Skeletal muscle cell (primary cell): ENCODE measurements around the gene MAPRE2.
A peak's percentile ranks its signal among the peaks of the same experiment; 100 is the strongest.

Source experiments
- DNase-seq: peaks from one replicate; pipeline ENCODE4 v3.0.0-alpha.2; 2010; ENCODE audit warnings: low read depth
- H3K4me3 ChIP-seq: 2 replicates; pipeline ENCODE4 v1.5.1; 2011; ENCODE audit warnings: low read depth, mild to moderate bottlenecking, control low read depth, low read length, moderate library complexity

The MAPRE2 gene

DNA sequence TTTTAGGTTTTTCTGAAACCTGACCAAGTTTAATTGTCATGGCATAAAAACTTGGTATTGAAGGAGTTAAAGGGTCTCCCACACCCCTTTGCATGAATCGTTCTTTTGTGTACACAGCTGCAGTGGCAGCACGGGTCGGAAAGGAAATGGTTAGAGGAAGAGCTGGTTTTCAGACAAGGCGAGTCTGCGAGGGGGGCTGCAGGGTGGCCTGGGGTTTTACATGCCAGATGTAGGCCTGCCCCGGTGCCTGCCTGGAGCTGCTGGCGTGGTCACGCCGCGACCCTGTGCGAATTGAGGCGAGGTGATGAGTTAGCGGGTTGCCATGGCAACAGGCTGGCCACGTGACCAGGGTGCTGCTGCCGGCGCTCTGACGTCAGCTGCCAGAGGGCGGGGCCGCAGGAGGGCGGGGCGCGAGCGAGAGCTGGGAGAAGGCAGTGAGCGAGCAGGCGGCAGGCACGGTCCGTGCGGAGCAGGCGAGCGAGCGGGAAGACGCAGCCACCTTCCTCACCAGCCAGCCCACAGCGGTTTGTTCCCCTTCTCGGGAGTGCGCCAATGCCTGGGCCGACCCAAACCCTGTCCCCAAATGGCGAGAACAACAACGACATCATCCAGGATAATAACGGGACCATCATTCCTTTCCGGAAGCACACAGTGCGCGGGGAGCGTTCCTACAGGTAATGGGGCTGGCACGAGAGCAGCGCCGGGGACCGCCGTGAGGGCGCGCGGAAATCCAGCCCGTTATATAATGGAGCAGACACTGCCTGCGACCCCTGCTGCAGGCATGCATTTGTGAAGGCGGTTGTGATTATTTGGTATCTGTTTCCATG lies at the start of gene MAPRE2:
TSS of gene MAPRE2 (plus strand) at position 426 of the 827 bp plus-strand sequence. CDS start at position 553, 127 bp downstream.
- H3K4me3 ChIP-seq, result peak within 1 kb of the TSS; percentile 89
- peak; percentile 94 for DNase-seq

DNA sequence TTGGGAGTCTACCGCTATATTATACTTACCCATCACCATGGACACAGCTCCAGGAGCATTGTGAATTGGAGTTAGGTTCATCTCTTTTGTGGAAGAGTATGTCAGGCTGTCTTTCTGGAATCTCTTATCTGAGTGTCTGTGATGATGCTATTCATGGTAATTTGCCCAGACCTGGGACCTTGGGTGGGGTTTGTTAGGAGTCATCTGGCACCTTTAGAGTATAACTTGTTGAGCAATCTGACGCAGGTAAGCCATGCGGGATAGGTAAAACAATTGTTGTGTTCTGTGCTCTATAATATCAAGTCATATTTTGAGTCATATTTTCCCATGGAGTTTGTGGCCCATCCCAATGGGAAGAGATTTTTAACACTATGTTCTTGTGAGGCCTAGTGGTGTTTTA lies 49.7 kb upstream of the MAPRE2 start:
- DNase-seq, result no peak
- no peak overlapping the region for H3K4me3 ChIP-seq

DNA sequence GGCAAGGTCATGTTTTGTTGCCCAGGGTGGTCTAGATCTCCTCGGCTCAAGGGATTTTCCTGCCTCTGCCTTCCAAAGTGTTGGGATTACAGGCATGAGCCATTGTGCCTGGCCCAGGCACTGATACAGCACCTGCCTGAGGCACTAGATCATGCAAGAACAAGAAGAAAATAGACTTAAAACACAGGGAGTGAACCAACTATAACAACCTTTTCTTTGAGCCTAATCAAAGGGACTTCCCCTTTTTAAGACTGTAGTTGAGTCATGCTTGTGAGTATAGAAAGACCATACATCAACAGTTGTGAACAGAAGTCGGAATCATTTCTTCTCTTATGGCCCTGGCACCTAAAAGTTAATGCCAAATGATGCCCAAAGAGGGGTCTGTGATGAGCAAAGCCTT lies 47.9 kb upstream of the MAPRE2 start:
- no peak overlapping the region for H3K4me3 ChIP-seq
- DNase-seq, result no peak

DNA sequence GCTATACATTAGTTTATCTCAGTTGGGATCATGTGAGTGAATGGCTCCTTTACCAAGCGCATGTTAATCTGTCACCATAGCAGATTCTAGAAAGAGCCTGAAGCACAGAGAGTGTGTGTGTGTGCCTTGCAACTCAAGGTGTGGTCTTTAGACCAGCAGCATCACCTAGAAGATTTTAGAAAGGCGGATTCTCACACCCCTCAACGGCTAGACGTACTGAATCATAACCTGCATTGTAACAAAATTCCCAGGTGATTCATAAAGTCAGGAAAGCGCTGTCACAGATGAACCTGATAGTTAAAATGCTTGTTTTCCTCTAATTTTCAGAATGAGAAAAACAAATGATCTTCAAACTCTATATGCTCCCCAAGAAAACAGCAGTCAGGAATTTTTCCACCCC lies 45.5 kb upstream of the MAPRE2 start:
- DNase-seq, result no peak
- H3K4me3 ChIP-seq, result no peak overlapping the region

DNA sequence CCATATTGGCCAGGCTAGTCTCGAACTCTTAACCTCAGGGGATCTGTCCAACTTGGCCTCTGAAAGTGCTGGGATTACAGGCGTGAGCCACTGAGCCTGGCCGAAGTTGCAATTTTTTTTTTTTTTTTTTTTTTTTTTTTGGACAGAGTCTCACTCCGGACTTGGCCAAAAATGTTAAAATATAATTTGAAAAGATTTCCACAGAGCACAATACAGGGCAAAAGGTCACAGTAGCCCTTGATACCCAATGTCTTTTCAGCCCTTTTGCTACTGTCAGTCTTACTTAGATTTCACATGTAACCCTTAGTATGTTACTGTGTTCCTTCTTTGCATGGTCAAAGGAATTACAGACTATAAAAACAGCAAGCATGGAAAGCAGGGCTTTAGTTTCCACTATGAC lies 42.6 kb upstream of the MAPRE2 start:
- DNase-seq, result no peak
- H3K4me3 ChIP-seq, result no peak overlapping the region

DNA sequence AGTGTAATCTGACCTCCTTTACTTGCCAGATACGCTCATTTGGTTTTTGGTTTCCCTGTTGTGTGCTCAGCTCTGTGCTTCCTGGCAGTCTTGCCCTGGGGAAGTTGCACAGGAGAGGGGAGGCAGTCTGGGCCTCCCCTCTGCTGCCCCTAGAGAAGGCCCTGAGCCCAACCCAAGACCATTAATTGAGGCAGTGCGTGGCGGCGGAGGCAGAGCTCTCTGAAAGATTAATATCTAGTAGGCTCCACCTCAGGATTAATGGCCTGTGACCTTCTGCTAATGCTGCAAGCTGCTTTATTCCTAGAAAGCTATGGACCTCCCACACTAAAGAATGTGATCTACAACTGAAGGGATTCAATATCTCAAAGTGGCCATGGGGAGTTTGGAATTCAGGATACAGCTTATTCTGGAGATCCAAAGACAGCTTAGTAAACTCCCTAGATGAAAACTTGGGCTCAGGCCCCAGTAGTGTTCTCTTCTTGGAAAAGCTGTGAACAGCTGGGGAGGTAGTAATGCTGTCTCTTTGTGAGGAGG lies 41.4 kb upstream of the MAPRE2 start:
- no peak for DNase-seq
- no peak overlapping the region for H3K4me3 ChIP-seq

DNA sequence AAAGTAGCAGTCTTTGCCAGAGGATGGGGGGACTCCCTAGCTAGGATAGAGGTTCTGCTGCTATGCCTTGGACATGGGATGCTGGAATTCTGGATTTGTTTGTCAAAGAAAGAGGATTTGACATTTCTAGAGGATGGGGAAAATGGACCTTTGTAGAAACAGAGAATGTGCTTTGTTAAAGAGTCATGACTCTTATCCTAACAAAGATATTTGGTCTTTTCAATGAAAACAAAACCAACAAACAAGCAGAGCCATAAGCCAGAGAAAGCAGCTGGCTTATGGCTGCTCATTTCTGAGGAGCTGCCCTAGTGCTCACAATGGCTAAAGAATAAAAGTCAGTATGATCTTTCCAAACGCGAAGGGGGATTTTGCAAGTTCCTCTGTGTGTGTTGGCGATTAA lies 40.8 kb upstream of the MAPRE2 start:
- no peak for DNase-seq
- no peak overlapping the region for H3K4me3 ChIP-seq

DNA sequence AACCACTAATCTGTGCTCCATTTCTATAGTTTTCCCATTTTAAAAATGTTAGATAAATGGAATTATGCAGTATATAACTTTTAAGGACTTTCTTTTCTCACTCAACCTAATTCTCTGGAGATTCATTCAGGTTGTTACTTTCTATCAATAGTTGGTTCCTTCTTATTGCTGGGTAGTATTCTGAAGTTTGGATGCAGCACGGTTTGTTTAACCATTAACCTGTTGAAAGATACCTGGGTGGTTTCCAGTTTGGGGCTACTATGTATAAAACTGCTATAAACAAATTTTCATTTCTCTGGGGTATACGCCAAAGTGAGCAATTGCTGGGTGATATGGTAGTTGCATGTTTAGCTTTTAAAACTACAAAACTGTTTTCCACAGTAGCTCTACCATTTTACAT lies 39.1 kb upstream of the MAPRE2 start:
- DNase-seq, result no peak
- no peak overlapping the region for H3K4me3 ChIP-seq

DNA sequence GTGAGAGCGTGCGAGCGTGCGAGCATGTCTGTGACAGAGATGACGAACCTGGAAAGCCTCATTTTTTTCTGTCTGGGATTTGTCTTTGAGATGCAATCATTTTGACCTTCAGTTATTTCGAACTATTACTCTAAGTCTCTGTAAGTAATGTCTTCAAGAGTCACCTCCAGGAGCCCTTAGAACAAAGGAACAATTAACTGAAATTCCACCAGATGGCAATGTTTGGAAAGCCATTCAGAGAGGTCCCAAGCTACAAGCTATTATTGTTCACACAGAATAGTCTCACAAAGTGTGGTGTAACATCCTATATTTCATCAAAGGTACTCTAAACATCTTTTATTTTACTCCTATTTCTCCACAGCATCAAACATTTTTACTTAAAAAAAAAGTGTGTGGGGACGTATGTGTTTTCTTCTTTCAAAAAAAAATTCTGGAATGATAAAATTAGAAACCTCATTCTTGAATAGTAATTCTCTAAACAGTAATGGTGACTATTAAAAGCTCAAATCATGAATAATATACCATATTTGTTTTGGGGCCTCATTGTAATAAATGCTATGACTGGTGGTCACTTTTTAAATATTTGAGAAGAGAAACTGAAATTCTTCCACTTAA lies 35.1 kb upstream of the MAPRE2 start:
- H3K4me3 ChIP-seq, result no peak overlapping the region
- DNase-seq, result no peak

DNA sequence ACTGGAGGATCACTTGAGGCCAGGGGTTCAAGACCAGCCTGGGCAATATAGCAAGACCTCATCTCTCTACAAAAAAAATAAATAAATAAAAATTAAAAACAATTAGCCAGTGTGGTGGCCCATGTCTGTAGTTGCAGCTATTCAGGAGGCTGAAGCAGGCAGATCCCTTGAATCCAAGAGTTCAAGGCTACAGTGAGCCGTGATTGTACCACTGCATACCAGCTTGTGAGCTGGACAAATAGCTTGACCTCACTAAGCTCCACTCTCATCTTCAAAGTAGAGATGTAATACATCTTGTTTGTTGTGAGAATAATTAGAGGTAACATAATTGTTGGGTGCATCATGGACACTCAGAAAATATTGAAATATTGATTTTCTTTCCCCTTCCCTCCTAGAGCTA lies 31.1 kb upstream of the MAPRE2 start:
- H3K4me3 ChIP-seq, result no peak overlapping the region

DNA sequence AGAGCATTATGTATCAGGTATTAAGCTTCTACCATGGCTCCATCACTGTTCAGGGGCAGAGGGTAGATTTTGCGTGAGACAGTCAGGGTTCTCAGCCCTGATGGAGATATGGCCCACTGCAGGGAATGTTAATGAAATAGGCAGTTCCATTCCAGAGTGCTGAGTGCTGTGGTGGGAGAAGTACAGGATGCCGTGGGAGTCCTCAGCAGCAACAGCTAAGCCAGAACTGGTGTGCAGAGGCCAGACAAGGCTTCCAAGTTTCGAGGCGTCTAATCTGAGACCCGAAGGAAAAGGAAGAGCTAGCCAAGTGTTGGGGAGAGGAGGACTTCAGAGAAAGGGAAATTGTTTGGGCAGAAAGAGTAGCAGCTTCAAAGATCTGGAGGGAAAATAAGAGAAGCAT lies 30.2 kb upstream of the MAPRE2 start:
- H3K4me3 ChIP-seq, result no peak overlapping the region
- no peak for DNase-seq

More for the DNA sequence above, 31.1 kb upstream of the MAPRE2 start:
- DNase-seq, result no peak

DNA sequence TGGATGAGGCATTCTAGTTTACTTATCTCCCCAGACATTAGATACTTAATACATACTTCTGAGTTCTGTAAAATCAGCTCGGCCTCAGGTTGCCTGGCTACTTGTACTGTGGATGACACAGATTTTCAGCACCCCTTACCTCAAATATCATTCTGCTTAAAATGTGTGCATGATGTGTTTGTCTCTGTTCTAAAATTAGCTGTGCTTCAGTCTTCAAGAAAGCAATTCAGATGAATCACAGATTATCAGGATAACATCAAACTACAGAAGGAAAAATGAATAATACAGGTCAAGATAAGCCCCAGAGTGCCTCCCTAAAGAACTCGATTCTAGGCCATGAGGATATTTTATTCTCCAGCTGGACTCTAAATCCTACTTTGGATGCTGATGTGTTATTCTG lies 21.3 kb upstream of the MAPRE2 start:
- no peak overlapping the region for H3K4me3 ChIP-seq
- DNase-seq, result peak; percentile 18

DNA sequence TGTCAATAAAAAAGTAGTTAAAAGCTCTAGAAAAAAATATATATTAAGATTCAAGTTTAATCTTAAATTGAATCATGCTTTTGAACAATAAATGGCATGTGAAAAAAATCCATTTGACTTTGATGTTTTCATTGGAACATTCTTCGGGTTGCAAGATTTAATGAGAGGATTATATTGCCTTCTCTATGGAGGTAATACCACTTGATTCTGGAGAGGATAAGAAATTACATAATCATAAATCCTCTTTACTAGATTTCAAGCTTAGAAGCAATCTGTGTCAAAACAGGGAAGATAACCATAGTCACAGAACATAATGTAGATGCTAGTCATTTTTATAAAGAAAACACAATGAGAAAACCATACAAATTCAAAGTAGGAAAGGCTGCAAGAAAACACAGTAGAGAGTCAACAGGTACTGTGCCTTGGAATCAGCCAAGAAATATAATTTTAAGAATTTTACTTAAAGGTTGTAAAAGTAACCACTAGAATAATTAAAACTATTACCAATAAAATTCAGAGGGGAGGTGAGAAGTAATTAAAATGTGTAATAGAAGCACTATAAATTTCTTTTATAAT lies 18.7 kb upstream of the MAPRE2 start:
- no peak for DNase-seq
- H3K4me3 ChIP-seq, result no peak overlapping the region

DNA sequence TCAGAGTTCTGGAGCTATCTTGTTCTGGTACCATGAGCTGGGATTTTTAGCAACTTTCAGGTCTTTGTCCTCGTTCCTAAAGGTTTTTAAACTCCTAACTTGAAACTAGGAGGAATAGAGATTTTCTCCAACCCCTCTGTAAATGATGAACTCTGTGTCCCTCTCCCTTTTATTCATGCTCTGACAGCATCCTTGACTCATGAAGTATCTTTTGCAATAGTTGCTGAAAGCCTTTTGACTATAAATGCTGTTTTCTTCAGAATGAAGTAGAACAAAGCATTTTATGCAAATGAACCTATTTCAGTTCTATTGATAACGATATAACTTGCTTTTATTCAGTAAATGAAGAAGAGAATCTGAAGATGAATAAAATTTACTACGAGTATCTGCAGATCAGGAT lies 17.0 kb upstream of the MAPRE2 start:
- no peak for DNase-seq

DNA sequence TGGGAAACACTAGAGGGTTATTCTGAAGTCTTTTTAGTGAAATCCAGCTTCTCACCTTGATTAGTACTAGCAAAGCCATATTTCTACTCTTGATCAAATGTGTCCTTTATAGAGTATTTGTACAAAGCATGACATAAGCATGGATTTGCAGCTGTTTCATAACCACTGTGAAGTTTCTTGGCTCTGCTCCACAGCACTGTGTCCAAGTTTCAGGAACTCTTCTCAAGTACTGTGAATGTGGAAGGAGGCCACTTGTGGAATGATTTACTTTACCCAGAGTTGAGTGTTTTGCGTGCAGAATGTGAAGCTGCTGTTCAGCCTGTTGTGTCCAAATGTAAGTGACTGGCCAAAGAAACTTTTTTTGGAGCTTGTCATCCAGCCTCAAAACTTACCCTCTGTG lies 16.2 kb upstream of the MAPRE2 start:
- H3K4me3 ChIP-seq, result no peak overlapping the region
- DNase-seq, result peak; percentile 89

More for the DNA sequence above, 17.0 kb upstream of the MAPRE2 start:
- H3K4me3 ChIP-seq, result no peak overlapping the region

DNA sequence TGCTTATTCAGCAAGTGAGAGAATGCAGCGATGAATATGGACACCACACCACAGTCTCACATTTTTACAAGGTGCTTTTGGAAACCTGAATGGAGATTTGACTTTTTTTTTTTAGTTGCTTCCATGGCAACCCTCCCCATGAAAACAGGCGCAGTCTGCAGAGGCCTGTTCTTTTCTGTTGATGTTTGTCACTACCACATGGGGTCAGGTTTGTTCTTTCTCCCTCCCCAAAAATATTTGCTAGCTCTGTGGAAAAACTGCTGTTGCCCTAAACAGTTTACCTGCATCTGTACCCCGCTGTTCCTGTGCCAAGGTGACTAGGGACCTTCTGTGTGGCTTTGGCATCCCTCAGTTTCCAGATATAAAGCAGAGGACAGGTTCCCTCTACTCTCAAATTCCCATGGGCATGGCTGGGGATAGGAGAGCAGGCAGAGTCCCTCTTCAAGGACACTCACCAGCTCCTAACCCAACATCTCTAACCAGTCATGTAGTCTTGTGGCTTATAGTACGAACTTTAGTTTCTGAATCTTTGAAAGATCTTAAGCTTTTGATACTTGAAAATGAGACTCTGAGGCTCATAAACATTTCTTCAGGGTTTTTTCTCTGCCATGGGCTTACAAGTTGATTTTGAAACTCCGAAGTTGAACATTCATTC lies 14.7 kb upstream of the MAPRE2 start:
- H3K4me3 ChIP-seq, result no peak overlapping the region
- DNase-seq, result no peak

DNA sequence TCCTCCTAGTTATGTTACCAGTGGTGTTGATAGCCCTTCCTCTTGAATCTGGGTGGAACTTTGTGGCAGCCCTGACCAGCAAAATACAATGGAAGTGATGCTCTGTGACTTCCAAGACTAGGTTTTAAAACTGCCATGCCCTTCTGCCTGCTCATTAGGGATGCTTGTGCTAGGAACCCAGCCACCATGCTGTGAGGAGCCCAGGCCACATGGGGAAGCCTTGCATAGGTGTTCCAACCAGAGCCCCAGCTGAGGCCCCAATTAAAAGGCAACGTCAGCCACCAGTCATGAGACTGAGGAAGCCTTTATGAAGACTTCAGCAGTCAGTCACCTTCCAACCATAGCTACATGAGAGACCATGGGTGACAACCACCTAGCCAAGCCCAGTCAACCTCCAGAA lies 14.0 kb upstream of the MAPRE2 start:
- H3K4me3 ChIP-seq, result no peak overlapping the region
- no peak for DNase-seq

DNA sequence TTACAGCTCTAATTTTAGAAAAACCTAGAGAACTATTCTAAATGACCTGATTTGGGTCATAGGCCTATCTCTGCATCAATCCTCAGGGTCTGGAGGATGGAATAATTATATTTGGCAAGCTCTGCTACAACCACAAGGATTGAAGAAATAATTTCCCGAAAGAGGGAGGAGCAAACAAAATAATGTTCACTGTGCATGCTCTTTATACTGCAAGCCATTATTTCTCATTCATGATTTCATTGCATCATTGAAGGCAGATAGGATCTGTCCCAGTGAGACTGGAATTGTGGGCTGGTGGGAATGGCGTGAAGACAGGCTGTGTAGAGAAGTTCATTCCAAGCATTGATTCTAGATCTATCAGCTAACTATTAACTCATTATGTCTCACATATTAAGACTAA lies 12.7 kb upstream of the MAPRE2 start:
- no peak for DNase-seq
- H3K4me3 ChIP-seq, result no peak overlapping the region

DNA sequence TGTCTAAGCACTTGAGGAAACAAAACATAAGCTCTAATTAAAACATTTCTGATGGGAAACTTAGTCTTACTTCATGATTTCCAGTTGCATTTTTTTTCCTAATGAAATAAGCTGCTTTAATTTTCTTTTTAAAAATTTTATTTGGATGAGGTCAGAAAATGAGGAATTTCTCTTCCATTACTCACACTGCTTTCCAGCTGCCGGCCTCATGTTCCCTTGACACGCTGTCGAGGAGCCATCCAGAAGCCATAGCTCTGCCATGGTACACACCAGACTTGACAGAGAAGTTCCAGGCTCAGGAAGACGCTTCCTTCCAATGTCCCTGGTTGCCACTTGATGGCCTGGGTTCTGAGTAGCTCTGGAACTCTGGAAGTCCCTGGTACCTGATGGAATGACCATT lies 12.1 kb upstream of the MAPRE2 start:
- H3K4me3 ChIP-seq, result no peak overlapping the region
- DNase-seq, result no peak

DNA sequence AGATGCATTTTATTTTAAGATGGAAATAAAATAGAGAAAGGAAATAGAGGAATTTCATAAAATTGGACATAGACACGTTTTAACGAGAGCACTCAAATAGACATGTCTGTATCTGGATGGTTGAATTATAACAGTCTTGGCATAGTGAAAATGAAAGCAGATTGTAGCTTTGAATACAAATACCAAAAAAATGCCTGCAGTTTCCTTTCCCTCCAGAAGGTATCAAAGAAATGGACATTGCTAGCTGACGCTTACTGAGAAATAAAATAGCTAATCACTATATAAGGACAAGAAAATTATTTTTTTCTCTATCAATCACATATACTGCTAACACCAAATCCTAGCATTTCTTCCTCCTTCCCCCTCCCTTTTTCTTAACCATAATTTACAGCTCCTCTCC lies 11.4 kb upstream of the MAPRE2 start:
- no peak for DNase-seq
- H3K4me3 ChIP-seq, result no peak overlapping the region
